HG03060 (cell line): Measurements from ENCODE around the gene COMT.

Experiments
- ATAC-seq: cut with Tn5 transposase; IDR thresholded peaks from one replicate; pipeline ENCODE4 v1.9.1; 2021; ENCODE audit warnings: low read depth, moderate number of reproducible peaks; ENCODE audit not compliant: unreplicated experiment

Gene COMT

DNA sequence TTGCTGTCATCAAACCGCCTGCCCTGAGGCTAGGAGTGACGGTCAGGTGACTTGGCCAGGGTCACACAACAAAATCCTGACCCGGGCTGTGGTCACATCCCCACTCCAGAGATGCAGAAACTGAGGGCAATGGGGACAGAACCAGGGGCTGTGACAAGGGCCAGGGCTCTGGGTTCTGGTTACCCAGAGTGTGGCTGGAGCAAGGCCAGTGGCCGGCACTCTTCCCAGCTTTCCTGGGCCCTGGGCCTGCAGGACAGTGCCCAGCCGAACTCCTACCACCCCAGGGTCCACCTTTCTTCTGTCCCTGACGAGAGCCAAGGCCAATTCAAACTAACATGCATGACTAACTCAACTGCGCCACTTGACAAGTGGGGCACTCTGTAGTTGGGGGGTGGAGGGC is 39.2 kb downstream of the COMT start:
- ATAC-seq = no peak

DNA sequence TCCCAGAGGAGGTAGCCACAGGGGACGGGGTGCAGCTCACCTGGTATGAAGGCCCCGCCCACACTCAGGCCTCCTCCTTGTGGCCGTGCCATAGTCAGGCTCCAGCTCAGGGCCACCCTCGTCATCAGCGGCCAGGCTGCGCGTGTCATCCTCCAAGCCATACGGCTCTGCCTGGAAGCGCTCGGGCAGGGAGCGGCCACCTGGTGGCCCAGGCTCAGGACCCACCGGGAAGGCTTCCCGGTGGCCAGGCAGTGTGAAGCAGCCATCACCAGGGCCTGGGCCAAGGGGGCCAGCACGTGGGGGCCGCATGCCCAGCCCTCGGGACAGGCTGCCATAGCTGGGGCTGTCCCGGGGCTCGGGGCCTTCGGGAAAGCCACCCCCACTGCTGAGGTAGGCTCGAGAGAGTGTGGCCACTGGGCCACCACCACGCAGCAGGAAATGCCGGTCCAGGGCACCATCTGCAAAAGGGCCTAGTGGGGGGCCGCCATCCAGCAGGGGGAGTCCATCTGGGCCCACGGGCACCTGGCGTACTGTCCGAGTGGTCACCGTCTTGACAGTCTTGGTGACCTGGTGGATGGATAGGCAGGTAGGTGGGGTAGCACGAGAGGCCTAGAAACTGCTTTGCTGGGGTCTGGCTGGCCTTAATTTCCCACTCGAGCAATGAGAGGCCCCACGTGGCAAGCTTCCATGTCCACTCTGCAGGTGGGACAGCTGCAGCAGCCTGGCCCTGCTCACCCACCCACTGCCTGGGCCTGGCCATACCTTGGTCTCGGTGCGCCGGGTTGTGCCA is 39.8 kb downstream of the COMT start:
- no peak for ATAC-seq

GRCh38 chr22:19981961-19982920 is 40.7 kb downstream of the COMT start:
- ATAC-seq = no peak

GRCh38 chr22:19982991-19983578 is 41.5 kb downstream of the COMT start:
- ATAC-seq = no peak

GRCh38 chr22:19983741-19984140 is 42.2 kb downstream of the COMT start:
- no peak for ATAC-seq

DNA sequence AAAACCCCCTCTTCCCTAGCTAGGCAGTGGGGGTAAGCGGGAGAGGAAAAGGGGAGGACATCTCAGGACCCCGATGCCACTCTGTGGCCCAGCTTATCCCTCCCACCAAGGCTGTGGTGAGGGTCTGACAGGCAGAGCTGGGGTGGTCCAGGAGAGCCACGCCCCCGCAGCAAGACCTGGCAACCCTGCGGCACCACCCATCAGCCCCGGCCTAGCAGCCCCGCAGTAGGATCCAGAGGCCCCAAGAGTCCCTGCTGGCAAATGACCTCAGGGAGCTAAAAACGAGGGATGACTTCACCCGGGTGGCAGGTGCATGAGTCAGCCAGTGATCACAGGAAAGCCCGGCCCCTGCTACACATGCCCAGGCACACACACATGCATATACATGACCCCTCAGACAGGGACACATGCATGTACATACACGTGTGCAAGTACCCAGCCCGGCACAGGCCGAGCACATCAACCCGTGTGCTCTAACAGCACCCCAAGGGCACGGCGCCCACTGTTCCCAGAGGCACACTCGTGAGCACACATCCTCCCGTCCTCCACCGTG is 42.7 kb downstream of the COMT start:
- ATAC-seq = no peak

GRCh38 chr22:19984851-19985811 is 43.6 kb downstream of the COMT start:
- no peak for ATAC-seq

DNA sequence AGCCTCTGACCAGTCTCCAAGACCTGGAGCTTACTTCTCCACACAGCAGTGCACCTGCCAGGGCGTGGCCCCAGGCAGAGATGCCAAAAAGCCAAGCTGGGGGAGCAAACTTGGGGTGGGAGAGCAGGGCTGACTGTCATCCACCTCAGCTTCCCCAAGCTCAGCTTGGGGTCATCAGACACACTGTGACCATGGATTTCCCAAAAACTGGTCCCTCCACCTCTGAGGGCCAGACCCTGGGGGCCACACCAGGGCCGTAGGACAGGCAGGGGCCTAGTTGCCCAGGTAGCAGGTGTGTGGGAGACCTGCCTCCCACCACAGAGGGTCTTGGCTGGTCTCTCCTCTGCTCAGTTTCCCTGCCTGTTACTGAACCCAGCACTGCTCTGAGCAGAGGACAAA is 44.4 kb downstream of the COMT start:
- ATAC-seq = no peak

DNA sequence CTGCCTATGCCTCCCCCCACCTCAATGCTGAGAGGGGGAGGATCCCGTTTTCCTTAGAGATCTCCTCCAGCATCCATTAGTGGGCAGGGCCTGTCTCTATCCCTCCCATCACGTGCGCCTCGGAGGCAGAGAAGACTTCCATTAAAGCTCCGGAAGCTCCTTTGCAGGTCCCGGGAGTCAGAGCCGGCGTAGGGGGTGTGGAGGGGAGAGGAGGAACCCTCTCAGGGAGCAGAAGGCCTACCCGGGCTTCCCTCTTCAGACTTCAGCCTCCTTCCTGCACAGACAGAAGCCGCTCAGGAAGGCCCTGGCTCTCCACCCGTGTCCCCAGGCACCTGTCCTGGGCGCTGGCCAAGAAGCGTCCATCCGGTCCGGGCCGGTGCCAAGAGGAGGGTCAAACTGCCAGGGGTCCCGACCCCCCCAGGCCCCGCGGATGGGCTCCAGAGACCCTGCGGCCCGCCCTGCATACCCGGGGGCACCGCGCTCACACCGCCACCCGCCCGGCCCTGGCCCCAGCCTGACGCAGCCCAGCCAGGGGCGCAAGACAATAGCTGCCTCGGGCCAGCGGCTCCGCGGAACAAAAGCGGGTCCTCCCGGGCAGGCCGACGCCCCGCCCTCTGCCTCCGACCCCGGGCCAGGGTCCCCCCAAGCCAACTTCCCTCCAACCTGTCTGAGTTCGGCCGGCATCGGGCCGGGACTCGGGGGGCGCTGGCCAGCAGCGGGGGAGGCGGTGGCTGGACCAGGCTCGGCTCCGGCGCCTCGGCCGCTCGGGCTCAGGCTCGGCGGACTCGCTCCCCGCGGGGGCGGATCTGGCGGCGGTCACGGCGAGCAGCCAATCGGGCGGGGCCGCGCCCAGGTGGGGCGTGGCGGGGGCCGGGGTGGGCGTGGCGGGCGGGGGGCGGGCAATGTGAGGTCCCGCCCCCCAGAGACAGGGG is 45.1 kb downstream of the COMT start:
- no peak for ATAC-seq

- no peak for ATAC-seq
Observed at GRCh38 chr22:19987394-19988306, 46.1 kb downstream of the COMT start.

DNA sequence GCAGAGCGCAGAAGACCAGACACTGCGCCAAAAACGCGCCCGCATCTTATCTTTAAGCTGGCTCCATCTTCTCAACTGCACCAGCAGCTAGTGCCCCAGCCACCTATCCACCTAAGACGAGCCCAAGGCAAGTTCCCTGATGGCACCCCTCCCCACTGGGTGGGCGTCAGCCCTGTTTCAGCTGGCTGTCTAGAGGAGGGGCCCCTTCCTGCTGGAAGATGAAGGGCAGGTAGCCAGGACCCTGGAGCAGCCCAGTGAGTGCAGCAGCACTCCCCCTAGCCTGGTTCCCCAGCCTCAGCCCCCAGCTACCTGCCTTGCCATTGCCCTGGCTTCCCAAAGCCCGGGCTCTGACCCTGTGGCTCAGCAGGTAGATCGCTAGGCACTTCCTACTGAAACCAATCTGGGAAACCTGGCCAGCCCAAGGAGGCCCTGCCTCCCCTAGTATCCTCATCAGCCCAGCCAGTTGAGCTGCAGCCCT is 46.8 kb downstream of the COMT start:
- ATAC-seq = no peak

DNA sequence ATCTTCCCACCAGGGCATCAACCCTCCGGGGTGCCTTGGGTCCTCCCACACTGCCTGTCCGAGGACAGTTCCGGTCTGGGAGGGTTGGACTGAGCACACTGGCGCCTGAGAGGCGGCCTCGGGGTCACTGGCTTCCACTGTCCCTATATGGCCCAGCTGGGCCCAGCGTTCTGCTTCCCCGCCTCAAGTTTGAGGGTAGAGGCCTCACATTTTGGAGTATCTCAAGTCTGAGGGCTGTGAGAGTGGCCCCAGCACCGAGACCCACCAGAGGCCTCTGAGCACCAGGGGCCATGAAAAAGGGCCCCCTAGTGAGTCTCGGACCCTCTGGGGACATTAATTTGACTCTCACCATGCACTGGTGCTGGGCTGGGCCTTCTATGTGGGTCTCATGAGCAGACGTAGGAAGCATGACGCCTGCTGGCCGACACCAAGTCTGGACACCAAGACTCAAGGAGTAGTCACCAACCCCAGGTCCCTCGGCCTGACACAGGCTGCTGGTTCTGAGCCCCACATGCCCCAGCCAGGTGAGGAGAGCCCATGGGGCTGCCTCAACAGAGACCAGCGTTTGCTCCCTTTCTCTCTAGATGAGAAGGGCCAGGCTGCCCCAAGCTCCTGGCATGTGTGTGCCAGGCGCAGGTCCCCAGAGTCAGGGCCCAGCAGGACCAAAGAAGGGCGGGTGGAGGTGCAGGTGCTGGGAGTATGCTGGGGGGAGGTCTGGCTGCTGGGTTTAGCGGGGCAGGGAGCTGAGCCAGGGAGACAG is 47.6 kb downstream of the COMT start:
- ATAC-seq = no peak

- no peak for ATAC-seq
Observed at GRCh38 chr22:19989725-19990067, 48.1 kb downstream of the COMT start.

DNA sequence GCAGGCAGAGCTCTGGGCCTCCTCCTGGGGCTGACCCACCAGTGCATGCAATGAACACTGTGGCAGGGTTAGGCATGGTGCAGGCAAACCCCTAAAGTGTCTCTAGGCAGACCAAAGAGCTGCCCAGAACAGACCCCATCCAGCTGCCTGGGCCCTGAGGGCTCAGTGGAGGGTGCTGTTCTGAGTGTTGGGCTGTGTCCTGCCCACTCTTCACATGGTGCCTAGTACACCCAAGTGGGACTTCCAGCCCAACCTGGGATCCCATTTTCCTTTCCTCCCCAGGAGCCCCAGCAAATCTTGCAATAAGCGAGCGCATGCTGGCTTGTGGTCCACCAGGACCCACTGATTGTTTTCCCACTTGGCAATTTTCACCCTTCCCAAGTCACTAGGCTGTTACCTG is 48.6 kb downstream of the COMT start:
- no peak for ATAC-seq

DNA sequence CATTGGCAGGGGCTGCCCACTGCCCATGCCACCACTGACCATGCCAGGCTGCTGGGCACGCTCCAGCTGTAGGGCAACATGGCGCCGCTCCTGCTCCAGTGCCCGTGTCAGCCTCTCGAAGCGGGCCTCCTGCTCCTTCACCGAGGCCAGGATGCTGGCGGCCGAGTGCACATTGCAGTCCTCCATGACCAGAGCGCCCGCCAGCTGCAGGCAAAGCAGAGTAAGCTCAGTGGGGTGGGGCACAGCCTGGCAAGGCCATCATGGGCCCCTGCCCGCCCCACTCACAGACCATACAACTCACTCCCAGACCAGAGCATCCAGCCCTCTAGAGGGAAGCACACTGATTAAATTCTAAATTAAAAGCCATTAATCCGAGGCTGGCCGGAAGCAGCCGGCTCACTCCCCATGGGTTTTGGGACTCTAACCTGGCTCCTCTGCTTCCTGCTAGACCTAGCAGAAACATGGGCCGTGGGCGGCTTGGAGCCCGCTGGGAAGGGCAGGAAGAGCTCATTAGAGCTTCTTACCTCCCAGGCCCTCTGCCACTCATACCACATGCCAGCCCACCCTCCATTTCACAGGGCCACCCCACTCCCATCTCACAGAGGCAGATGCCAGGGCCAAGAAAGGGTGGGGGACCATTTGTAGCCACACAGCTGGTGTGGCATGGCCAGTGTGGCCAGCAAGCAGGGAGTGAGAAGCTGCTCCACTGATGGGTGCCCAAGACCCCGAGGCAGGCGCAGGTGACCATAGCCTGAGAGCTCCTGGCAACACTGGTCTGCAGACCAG is 49.2 kb downstream of the COMT start:
- ATAC-seq = no peak

- ATAC-seq = no peak
Observed at GRCh38 chr22:19991395-19991644, 49.7 kb downstream of the COMT start.
